ENCODE data around the gene WNT9B. TPM values are rescaled to one million over a fixed set of nuclear protein-coding genes. Genes with fewer than 3 reads are reported as not detected.

The WNT9B gene
- total and polyA plus RNA-seq, 2 of the 13 experiments (the other 11 are each of a cell fraction or from before 2014, with no cell fraction given), result not detected

GRCh38 chr17:46922804-46923635, 71.6 kb downstream of the WNT9B start, which contains the start of gene GOSR2 (continued):
- peak; percentile 61; the same call in 1 of the 2 replicates for TF ChIP-seq ZNF44 (CRISPR knock-in tag; IDR thresholded peaks at IDR 0.05)
- TF ChIP-seq FOSL1 (CRISPR knock-in tag; IDR thresholded peaks at IDR 0.05; ENCODE audit: borderline replicate concordance), result no peak
- TF ChIP-seq ZNF879 (CRISPR knock-in tag; IDR thresholded peaks at IDR 0.05), result peak; percentile 88; the same call in 1 of the 2 replicates
- peak; percentile 62; the same call in 1 of the 2 replicates for TF ChIP-seq FOXA3 (CRISPR knock-in tag; IDR thresholded peaks at IDR 0.05)
- no peak; the same call in 1 of the 2 replicates for TF ChIP-seq JDP2 (CRISPR knock-in tag; IDR thresholded peaks at IDR 0.05; ENCODE audit: borderline replicate concordance)
- 0 out of 2 replicates have a peak, but pooled peaks have one; percentile 87 for TF ChIP-seq GTF3A (CRISPR knock-in tag; conservative IDR thresholded peaks at IDR 0.05)
- TF ChIP-seq ARNTL (CRISPR knock-in tag; IDR thresholded peaks at IDR 0.05), result peak; percentile 83
- TF ChIP-seq ZNF160 (CRISPR knock-in tag; IDR thresholded peaks at IDR 0.05), result peak; percentile 77
- TF ChIP-seq MNT (IDR thresholded peaks at IDR 0.05), result peak; percentile 65
- TF ChIP-seq ONECUT2 (CRISPR knock-in tag; IDR thresholded peaks at IDR 0.05), result 0 out of 2 replicates have a peak, but pooled peaks have one; percentile 27
- no peak for TF ChIP-seq TEF (CRISPR knock-in tag; IDR thresholded peaks at IDR 0.05)
- TF ChIP-seq ZNF121 (CRISPR knock-in tag; IDR thresholded peaks at IDR 0.05), result no peak
- TF ChIP-seq SRY (CRISPR knock-in tag; IDR thresholded peaks at IDR 0.05), result peak; percentile 98
- TF ChIP-seq MXD3 (CRISPR knock-in tag; IDR thresholded peaks at IDR 0.05), result peak; percentile 96; the same call in 1 of the 2 replicates
- no peak for TF ChIP-seq CHD4 (IDR thresholded peaks at IDR 0.05; ENCODE audit: borderline replicate concordance, low read length)
- peak; percentile 97 for TF ChIP-seq TAF1 (CRISPR knock-in tag; IDR thresholded peaks at IDR 0.05)
- TF ChIP-seq MTERF4 (CRISPR knock-in tag; IDR thresholded peaks at IDR 0.05), result peak; percentile 59; the same call in 1 of the 2 replicates
- no peak; the same call in 1 of the 2 replicates for TF ChIP-seq LRRFIP1 (CRISPR knock-in tag; conservative IDR thresholded peaks at IDR 0.05)
- no peak; the same call in 1 of the 2 replicates for TF ChIP-seq ZNF800 (CRISPR knock-in tag; IDR thresholded peaks at IDR 0.05)
- peak; percentile 96 for TF ChIP-seq ZNF431 (CRISPR knock-in tag; IDR thresholded peaks at IDR 0.05; ENCODE audit: borderline replicate concordance, low read depth)
- no peak for TF ChIP-seq ZNF773 (CRISPR knock-in tag; IDR thresholded peaks at IDR 0.05; ENCODE audit: borderline replicate concordance)
